Transverse colon (tissue), 4 donors: ENCODE data around the gene BPIFB4.

Experiments used
- EP300 ChIP-seq: sonication (generic); formaldehyde crosslinking; IDR thresholded peaks from one replicate; pipeline ENCODE4 v1.6.1; 2017; ENCODE audit warnings: antibody characterized with exemption, low read depth
- POLR2AphosphoS5 ChIP-seq, 3 donors: sonication (generic); formaldehyde crosslinking; IDR thresholded peaks; one replicate each; pipeline ENCODE4 v1.6.1; 2016; ENCODE audit warnings: antibody characterized with exemption in 3 of 3
- TF ChIP-seq, protein P1 (sequence below), 5 experiments: fragments of 200-600 bp in 3 of 5; fragments of 450-650 bp in 2 of 5; sonication (generic) in 3 of 5; IDR thresholded peaks; 1 replicate in 2 of 5; 2 replicates in 3 of 5; pipeline ENCODE4 v1.5.1; 2016 to 2017; ENCODE audit warnings: antibody characterized with exemption in 5 of 5, inconsistent platforms in 3 of 5, mild to moderate bottlenecking in 2 of 5, moderate library complexity in 1 of 5

DNA sequence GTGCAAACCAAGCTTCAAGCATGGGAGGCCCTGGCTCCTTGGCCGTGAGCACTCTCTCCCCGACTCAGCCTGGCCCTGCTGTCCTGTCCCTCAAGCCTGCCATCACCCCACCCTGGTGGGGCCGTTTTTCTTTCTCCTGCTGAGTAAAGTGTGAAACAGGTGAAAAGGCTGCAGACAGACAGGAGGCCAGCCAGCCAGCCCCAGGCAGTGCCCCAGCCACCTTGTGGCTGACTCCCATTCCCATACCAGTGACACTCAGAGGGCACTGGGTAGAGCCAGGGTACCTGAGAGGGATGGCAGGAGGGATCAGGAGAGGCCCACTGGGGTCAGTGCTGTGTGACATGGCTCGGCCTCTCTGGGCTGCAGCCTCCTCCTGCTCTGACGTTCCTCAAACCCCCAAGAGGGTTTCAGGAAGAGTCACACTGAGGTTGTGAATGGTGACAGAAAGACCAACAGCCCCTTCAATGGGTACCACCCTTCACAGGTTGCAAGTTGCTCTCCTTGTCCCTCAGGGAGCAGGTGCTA lies 52.6 kb downstream of the BPIFB4 start:
- TF ChIP-seq EP300: no peak
- TF ChIP-seq, protein P1, sequence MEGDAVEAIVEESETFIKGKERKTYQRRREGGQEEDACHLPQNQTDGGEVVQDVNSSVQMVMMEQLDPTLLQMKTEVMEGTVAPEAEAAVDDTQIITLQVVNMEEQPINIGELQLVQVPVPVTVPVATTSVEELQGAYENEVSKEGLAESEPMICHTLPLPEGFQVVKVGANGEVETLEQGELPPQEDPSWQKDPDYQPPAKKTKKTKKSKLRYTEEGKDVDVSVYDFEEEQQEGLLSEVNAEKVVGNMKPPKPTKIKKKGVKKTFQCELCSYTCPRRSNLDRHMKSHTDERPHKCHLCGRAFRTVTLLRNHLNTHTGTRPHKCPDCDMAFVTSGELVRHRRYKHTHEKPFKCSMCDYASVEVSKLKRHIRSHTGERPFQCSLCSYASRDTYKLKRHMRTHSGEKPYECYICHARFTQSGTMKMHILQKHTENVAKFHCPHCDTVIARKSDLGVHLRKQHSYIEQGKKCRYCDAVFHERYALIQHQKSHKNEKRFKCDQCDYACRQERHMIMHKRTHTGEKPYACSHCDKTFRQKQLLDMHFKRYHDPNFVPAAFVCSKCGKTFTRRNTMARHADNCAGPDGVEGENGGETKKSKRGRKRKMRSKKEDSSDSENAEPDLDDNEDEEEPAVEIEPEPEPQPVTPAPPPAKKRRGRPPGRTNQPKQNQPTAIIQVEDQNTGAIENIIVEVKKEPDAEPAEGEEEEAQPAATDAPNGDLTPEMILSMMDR (IDR thresholded peaks at IDR 0.05): no peak
- TF ChIP-seq POLR2AphosphoS5 (IDR thresholded peaks at IDR 0.05): no peak
